ENCODE results near the gene SMIM45.
"Not testable (repeated sequence)": the region's sequence is repeated elsewhere in the genome, so short reads cannot be mapped to it uniquely, and the experiment has no call there.

SMIM45 gene

GRCh38 chr22:41935509-41935908, 16.4 kb upstream of the SMIM45 start:
- Histone ChIP-seq H3K4me3 (ENCODE audit: low read length) (no peak overlapping the region), H3K27ac (ENCODE audit: low read length) (no peak overlapping the region), H3K9me3 (ENCODE audit: control insufficient read depth, low read depth, low read length) (no peaks in the 10 kb centered on the region), H3K36me3 (ENCODE audit: control insufficient read depth, insufficient read depth, low read length) (peaks cover 4% of the 10 kb centered on the region), H3K4me1 (ENCODE audit: control insufficient read depth, insufficient read depth, low read length) (no peaks in the 10 kb centered on the region), H3K27me3 (ENCODE audit: control insufficient read depth, insufficient read depth, low read length) (no peaks in the 10 kb centered on the region)
- no CpG with 5 or more reads among the region's 9 CpGs for WGBS (ENCODE audit: insufficient coverage, low lambda C conversion rate)
- no peak for DNase-seq

- H3K4me3 ChIP-seq (ENCODE audit: low read length), result no peak overlapping the region
- no peaks in the 10 kb centered on the region for H3K4me1 ChIP-seq (ENCODE audit: control insufficient read depth, insufficient read depth, low read length)
- no peaks in the 10 kb centered on the region for H3K27me3 ChIP-seq (ENCODE audit: control insufficient read depth, insufficient read depth, low read length)
- H3K9me3 ChIP-seq (ENCODE audit: control insufficient read depth, low read depth, low read length), result no peaks in the 10 kb centered on the region
- H3K27ac ChIP-seq (ENCODE audit: low read length), result no peak overlapping the region
- WGBS (ENCODE audit: insufficient coverage, low lambda C conversion rate), result no CpG with 5 or more reads among the region's 2 CpGs
- no peak for DNase-seq
- peaks cover 4% of the 10 kb centered on the region for H3K36me3 ChIP-seq (ENCODE audit: control insufficient read depth, insufficient read depth, low read length)
Measured at GRCh38 chr22:41936894-41937169, 15.1 kb upstream of the SMIM45 start.

GRCh38 chr22:41939981-41940831, 11.7 kb upstream of the SMIM45 start:
- no peaks in the 10 kb centered on the region for H3K4me1 ChIP-seq (ENCODE audit: control insufficient read depth, insufficient read depth, low read length)
- H3K4me3 ChIP-seq (ENCODE audit: low read length), result no peak overlapping the region
- 83% methylated on average over 1 of the region's 13 CpGs for WGBS (ENCODE audit: insufficient coverage, low lambda C conversion rate)
- H3K9me3 ChIP-seq (ENCODE audit: control insufficient read depth, low read depth, low read length), result no peaks in the 10 kb centered on the region
- DNase-seq, result peak; percentile 29 to 37
- peak overlapping the region; percentile 27 for H3K27ac ChIP-seq (ENCODE audit: low read length)
- no peaks in the 10 kb centered on the region for H3K27me3 ChIP-seq (ENCODE audit: control insufficient read depth, insufficient read depth, low read length)
- H3K36me3 ChIP-seq (ENCODE audit: control insufficient read depth, insufficient read depth, low read length), result peaks cover 6% of the 10 kb centered on the region

DNA sequence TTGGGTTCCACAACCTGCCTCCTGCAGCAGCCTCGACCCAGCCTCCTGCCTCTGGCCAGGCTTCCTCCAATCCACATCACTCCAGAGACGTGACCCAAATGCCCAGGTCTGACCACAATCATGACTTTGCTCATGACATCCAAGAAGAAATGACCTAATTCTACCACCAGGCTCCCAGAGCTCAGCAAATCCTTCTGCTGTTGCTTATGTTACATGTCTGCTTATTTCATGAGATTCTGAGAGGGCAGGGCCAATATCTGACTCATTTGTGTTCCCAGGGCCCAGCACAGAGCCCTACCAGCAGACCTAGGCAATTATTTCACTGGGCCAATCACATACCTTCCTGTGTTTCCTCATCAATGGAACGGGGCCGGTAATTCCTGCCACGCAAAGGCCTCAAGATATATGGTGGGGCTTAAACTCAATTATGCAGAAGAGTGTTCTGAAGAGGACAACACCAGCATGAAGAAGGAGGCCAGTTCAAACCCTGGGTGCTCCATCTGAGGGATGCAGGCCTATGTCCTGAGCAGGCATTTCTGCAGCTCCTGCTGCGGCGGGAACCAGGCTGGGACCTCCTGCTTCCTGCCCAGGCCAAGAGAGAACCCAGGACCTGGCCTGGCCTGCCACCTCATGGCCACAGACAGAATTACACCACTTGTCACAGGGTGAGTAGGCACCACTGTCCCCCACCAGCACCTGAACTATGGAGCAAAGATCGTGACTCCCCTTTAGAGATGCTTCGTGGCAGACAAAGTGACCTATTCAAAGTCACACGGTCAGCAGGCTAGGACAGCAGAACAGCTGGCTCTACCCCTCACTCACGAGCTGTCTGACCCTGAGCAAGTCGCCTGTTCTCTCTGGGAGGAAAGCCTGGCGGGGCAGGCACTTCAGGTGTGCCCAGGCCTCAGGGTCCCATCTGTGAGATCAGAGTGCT, 10.9 kb upstream of the SMIM45 start:
- H3K9me3 ChIP-seq (ENCODE audit: control insufficient read depth, low read depth, low read length), result no peaks in the 10 kb centered on the region
- peak; percentile 65 to 70 for DNase-seq
- peak overlapping the region; percentile 20 for H3K27ac ChIP-seq (ENCODE audit: low read length)
- H3K27me3 ChIP-seq (ENCODE audit: control insufficient read depth, insufficient read depth, low read length), result no peaks in the 10 kb centered on the region
- peaks cover 6% of the 10 kb centered on the region for H3K4me1 ChIP-seq (ENCODE audit: control insufficient read depth, insufficient read depth, low read length)
- peaks cover 6% of the 10 kb centered on the region for H3K36me3 ChIP-seq (ENCODE audit: control insufficient read depth, insufficient read depth, low read length)
- no peak overlapping the region for H3K4me3 ChIP-seq (ENCODE audit: low read length)
- WGBS (ENCODE audit: insufficient coverage, low lambda C conversion rate), result 80% methylated on average over 1 of the region's 13 CpGs

DNA sequence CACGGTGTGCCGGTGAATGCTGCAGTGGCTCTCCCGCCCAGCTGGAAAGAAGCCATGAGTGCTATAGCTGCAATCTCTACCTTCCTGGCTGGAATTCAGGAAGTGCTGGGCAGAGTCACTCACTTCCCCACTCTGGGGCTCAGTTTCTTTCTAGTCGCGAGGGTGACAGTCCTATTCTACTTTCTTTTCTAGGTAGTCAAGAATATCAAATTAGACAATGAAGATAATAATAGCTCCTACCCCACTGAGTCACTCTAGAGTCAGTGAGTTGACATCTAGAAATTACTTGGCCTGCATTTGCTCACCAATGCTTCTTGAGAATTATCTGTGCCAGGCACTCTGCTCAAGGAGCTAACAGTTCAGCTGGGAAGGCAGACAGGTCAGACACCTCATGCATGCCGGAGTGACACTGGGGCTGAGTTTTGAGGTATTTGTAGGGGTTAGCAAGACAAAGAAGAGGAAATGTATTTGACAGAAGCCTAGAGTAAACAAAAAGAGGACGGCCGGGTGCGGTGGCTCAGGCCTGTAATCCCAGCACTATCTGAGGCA, 8.2 kb upstream of the SMIM45 start:
- Histone ChIP-seq H3K4me3 (ENCODE audit: low read length) (no peak overlapping the region), H3K4me1 (ENCODE audit: control insufficient read depth, insufficient read depth, low read length) (peaks cover 14% of the 10 kb centered on the region), H3K9me3 (ENCODE audit: control insufficient read depth, low read depth, low read length) (no peaks in the 10 kb centered on the region), H3K27ac (ENCODE audit: low read length) (no peak overlapping the region), H3K27me3 (ENCODE audit: control insufficient read depth, insufficient read depth, low read length) (no peaks in the 10 kb centered on the region), H3K36me3 (ENCODE audit: control insufficient read depth, insufficient read depth, low read length) (peaks cover 5% of the 10 kb centered on the region)
- WGBS (ENCODE audit: insufficient coverage, low lambda C conversion rate), result no CpG with 5 or more reads among the region's 9 CpGs
- no peak for DNase-seq

DNA sequence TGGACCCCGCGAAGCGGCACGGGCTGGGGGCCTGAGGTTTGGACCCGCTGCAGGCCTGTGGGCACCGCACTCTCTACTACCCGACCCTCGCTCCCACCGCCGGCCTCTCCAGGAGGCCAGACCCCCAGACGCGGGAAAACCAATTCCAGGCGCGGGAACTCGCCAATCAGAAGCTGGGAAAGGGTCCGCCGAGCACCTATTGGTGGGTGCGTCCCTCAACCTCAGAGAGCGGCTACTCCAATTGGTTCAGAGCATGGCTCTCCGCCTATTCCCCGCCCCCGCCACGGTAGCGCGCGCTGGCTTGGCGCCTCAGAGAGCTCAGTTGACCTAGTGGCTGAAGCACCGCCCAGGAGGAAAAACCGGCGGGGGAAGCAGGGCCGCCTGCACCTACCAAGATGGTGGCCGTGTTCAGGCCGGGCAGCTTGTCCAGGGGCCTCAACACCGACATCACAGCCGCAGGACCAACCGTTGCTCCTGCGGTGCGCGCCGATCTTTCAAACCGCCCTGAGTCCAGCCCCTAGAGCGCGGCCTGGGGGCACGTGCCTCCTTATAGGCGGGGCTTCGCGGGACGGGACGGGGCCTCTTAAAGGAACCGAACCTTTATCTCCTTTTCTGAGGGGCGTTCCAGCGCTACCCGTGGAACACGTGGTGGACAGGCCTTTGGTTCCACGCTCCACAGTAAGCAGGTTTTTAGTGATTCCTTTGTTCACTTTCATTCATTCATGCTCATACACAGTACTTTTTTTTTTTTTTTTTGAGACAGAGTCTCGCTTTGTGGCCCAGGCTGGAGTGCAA, 5.1 kb upstream of the SMIM45 start, which contains the start of gene CENPM:
Gene CENPM (minus strand): TSS at position 524 of the 795 bp plus-strand sequence. CDS start 76 bp downstream, at position 448.
- H3K9me3 ChIP-seq (ENCODE audit: control insufficient read depth, low read depth, low read length), result no peaks in the 10 kb centered on the region
- DNase-seq, result peak; percentile 87 to 96
- WGBS (ENCODE audit: insufficient coverage, low lambda C conversion rate), result no CpG with 5 or more reads among the region's 56 CpGs
- no peaks in the 10 kb centered on the region for H3K27me3 ChIP-seq (ENCODE audit: control insufficient read depth, insufficient read depth, low read length)
- H3K4me1 ChIP-seq (ENCODE audit: control insufficient read depth, insufficient read depth, low read length), result peaks cover 14% of the 10 kb centered on the region
- peak within 1 kb of the TSS; percentile 35 for H3K27ac ChIP-seq (ENCODE audit: low read length)
- peak within 1 kb of the TSS; percentile 79 for H3K4me3 ChIP-seq (ENCODE audit: low read length)
- H3K36me3 ChIP-seq (ENCODE audit: control insufficient read depth, insufficient read depth, low read length), result peaks cover 2% of the 10 kb centered on the region

- Histone ChIP-seq H3K4me3 (ENCODE audit: low read length) (peak overlapping the region; percentile 79), H3K27ac (ENCODE audit: low read length) (no peak overlapping the region), H3K4me1 (ENCODE audit: control insufficient read depth, insufficient read depth, low read length) (peaks cover 14% of the 10 kb centered on the region), H3K9me3 (ENCODE audit: control insufficient read depth, low read depth, low read length) (no peaks in the 10 kb centered on the region), H3K36me3 (ENCODE audit: control insufficient read depth, insufficient read depth, low read length) (peaks cover 2% of the 10 kb centered on the region), H3K27me3 (ENCODE audit: control insufficient read depth, insufficient read depth, low read length) (no peaks in the 10 kb centered on the region)
- no CpG with 5 or more reads among the region's 21 CpGs for WGBS (ENCODE audit: insufficient coverage, low lambda C conversion rate)
- no peak for DNase-seq
Measured at GRCh38 chr22:41947424-41948080, 4.4 kb upstream of the SMIM45 start.

DNA sequence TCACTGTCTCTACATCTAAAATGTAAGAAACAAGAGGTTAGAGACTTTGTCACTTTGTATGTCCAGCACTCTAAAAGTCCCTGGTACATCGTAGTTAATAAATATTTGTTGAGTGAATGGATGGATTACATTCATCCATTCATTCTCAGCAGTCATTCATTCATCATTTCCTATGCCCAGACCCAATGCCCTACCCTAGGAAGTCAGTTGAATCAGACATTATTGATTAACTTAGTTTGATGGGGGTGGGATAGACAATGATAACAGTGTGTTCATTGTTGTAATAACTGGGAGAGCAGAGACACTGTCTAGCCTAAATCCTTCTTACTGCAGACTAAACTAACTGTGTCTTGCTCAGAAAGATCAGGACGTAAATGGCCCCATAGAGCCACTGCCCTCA, 3.8 kb upstream of the SMIM45 start:
- H3K27ac ChIP-seq (ENCODE audit: low read length), result no peak overlapping the region
- H3K36me3 ChIP-seq (ENCODE audit: control insufficient read depth, insufficient read depth, low read length), result peaks cover 2% of the 10 kb centered on the region
- no peaks in the 10 kb centered on the region for H3K27me3 ChIP-seq (ENCODE audit: control insufficient read depth, insufficient read depth, low read length)
- no peaks in the 10 kb centered on the region for H3K9me3 ChIP-seq (ENCODE audit: control insufficient read depth, low read depth, low read length)
- WGBS (ENCODE audit: insufficient coverage, low lambda C conversion rate), result no CpG with 5 or more reads among the region's 2 CpGs
- peaks cover 14% of the 10 kb centered on the region for H3K4me1 ChIP-seq (ENCODE audit: control insufficient read depth, insufficient read depth, low read length)
- DNase-seq, result no peak
- H3K4me3 ChIP-seq (ENCODE audit: low read length), result no peak overlapping the region

GRCh38 chr22:41948928-41949296, 3.0 kb upstream of the SMIM45 start:
- not testable (repeated sequence) for H3K27ac ChIP-seq (ENCODE audit: low read length); H3K36me3 ChIP-seq (ENCODE audit: control insufficient read depth, insufficient read depth, low read length); H3K27me3 ChIP-seq (ENCODE audit: control insufficient read depth, insufficient read depth, low read length); H3K4me3 ChIP-seq (ENCODE audit: low read length); H3K9me3 ChIP-seq (ENCODE audit: control insufficient read depth, low read depth, low read length); DNase-seq
- no CpG with 5 or more reads among the region's 8 CpGs for WGBS (ENCODE audit: insufficient coverage, low lambda C conversion rate)
- peaks cover 14% of the 10 kb centered on the region for H3K4me1 ChIP-seq (ENCODE audit: control insufficient read depth, insufficient read depth, low read length)

Measured in large intestine (tissue), 3 donors.